Stimulated activated CD8-positive, alpha-beta memory T cell treated with anti-CD3 and anti-CD28 coated beads, Interleukin-2, amount 100 ng/mL, for 1 hour (primary cell): ENCODE data around the gene PTPRU.

Experiments used
- DNase-seq, 2 donors: peaks; one replicate each; pipeline ENCODE4 v3.0.0-alpha.2; 2020; ENCODE audit warnings: low read depth in 2 of 2

The PTPRU gene

DNA sequence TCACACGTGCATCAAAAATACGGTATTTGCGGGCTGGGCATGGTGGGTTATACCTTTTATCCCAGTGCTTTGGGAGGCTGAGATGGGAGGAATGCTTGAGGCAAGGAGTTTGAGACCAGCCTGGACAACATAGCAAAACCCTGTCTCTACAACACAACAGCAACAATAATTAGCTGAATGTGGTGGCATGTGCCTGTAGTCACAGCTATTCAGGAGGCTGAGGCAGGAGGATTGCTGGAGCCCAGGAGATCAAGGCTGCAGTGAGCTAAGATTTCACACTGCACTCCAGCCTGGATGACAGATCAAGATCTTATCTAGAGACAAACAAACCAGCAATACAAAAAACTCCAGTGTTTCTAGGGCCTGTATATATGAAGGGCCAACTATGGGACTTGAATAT lies 30.6 kb downstream of the PTPRU start:
- no peak for DNase-seq

DNA sequence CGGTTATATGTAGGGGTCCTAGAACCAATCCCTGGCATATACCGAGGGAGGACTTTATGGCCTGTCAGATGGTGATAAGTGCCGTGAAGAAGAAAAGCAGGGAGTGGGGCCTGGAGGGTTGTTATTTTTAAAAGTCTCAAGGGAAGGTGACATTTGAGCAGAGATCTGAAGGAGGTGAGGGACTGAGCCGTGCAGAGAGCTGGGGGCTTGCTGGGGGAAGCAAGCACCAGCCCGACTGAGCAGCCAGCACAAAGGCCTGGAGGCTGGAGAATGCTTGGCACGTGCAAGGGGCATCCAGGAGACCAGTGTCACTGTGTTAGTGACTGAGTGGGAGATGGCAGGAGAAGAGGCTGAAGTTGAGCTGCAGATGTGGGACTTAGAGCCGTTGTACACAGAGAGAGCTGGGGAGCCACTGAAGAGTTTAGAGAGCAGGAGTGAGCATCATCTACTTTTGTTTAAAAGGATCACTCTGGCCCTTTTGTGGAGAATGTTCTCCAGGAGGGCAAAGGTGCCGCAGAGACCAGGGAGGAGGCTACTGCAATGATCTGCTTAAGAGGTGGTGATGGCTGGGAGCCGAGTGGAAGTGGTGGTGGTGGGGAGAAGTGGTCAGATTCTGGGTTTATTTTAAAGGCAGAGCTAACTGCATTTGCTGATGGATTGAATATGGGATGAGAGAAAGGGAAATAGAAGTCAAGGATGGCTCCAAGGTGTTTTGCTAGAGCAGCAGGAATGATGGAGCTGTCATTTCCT lies 31.2 kb downstream of the PTPRU start:
- DNase-seq = no peak

DNA sequence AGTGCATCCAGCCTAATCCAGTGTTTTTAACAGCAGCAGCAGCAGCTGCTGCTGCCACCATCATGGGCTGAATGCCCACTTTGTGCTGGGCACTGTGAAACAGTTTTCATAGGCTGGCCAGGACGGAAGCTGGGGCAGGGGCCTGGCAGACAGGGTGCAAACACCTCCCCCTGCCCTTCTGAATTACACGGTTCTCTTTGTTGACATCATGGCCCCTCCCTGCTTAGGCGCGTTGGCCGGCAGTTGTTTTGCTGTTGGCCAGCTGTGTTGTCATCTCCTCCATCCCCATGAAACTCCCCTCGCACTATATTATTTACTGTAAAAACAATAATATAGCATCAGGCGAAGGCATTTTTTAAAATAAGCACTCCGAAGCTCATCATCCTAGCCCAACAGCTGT lies 33.1 kb downstream of the PTPRU start:
- DNase-seq = no peak

DNA sequence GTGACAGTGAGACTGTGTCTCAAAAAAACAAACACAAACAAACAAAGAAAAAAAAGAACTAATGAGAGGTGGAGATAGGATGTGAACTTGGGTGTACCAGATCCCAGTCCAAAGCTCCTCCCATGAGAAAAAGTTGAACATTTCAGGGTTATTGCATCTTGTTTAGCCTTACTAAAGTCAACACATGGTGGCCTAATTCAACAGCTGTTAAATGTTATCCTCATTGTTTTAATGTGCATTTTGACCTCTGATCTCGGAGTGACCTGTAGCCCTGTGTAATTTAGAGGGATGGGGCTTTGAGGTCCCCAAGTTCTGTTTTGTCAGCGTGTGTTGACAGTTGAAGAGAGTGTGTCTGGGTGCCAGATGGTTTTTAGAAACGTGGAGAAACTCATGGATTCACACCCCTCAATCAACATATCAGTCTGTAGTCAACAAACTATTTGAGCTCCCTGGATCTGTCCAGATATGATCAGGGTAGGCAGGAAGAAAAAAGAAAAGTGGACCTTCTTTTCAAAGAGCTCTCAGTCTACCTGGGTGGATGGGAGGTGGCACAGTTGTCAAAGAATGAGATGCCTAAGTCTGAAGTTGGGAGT lies 34.7 kb downstream of the PTPRU start:
- no peak for DNase-seq

GRCh38 chr1:29271724-29272123 lies 35.4 kb downstream of the PTPRU start:
- no peak for DNase-seq

DNA sequence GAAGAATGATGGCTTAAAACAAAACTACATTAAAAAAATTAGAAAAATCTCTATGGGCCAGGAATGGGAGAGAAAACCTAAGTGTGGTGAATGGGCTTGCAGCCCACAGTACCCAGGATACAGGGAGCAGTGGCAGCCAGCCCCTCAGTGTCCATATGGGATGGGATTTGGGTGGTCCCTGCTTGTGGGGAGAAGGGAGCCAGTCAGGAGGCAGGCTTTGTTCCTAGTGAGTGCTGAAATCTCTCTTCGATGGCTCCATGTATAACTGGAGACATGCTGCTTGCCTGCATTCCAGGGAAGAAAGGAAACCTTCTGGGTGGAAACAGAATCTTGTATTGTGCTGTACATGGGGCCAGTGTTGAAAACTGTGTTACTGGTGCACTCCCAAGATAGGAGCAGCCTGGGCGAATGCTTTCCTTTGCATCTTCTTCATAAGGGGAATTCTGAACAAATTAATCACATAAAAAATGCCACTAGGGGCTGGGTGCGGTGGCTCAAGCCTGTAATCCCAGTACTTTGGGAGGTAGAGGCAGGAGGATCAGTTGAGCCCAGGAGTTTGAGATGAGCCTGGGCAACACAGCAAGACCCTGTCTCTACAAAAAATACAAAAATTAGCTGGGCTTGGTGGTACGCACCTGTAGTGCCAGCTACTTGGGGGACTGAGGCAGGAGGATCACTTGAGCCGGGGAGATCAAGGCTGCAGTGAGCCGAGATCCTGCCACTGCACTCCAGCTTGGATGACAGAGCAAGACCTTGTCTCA lies 36.0 kb downstream of the PTPRU start:
- DNase-seq = no peak

GRCh38 chr1:29275435-29275834 lies 39.1 kb downstream of the PTPRU start:
- no peak for DNase-seq

- no peak for DNase-seq
Observed at GRCh38 chr1:29278124-29278523, 41.8 kb downstream of the PTPRU start.

DNA sequence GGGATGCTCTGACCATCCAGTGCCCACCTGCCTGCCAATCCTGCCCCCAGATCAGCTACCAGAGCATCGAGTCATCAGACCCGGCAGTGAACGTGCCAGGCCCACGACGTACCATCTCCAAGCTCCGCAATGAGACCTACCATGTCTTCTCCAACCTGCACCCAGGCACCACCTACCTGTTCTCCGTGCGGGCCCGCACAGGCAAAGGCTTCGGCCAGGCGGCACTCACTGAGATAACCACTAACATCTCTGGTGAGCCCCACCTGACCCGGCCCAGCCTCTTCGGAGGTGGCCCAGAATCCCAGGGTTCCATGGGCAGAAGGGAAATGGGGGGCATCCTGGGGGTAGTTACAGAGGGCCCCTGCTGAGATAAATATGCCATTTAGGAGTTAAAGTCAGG lies 43.1 kb downstream of the PTPRU start:
- no peak for DNase-seq

DNA sequence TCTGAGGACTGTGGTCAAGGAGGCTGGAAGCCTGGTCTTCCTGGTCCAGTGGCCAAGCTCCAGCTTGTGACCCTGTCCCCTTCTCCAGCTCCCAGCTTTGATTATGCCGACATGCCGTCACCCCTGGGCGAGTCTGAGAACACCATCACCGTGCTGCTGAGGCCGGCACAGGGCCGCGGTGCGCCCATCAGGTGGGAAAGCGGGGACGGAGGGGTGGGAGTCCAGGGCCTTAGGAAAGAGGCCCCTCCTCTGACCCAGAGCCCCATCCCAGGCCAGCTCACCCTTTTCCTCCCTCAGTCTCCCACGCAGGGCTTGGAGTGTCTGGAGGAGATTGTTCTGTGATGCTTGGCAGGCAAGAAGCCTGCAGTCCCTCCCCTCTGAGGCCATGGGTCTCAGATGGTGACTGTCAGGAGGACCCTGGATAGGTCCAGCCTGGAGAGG lies 43.6 kb downstream of the PTPRU start:
- no peak for DNase-seq

DNA sequence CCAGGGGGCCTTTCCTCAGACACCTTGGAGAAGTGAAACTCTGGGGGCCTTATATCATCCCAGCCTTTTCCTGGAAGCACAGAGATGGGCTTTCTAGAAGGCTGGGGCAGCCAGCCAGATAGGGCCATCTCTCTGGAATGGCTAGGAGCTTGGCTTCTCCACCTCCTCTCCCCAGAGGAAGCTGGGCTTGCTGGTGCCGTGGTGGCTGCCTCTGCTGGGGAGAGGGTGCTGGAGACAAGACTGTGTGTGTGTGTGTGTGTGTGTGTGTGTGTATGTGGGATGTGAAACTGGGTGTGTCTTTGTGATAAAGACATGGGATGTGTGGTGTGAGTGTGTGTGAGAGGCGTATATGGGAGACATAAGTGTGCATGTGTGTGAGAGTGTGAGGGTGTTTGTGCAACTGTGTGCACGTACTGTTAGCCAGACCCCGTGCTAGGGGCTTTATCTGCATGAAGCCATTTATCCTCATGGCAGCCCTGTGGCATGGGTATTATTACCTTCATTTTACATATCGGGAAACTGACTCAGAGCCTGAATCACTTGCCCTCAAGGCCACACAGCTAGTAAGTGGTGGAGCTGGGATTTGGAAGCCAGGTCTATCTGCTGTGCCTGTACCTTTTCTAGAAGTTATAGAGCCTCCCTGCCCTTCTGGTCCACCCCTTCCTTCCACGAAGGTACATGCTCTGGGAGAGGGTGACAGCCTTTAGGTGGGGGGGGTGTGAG lies 44.2 kb downstream of the PTPRU start:
- no peak for DNase-seq

DNA sequence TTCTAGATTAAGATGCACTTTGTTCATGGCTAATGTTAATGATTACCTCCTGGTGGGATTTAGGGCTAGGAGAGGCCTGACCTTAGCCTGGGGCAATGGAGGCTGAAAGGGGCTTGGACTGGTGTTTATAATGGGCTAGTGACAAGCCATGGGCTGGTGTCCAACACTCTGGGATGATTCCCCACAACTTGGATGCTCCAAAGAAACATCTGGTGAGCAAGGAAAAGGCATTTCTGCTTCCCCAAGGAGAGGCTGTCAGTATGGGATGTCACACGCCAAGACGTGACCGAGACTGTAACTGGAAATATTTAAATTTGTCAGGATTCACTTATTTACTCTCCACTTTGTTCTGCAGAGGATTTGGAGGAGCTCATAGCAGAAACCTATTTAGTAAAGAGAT lies 45.2 kb downstream of the PTPRU start:
- DNase-seq = no peak

- no peak for DNase-seq
Observed at GRCh38 chr1:29282135-29282923, 46.0 kb downstream of the PTPRU start.

GRCh38 chr1:29282924-29283803 lies 46.8 kb downstream of the PTPRU start:
- no peak for DNase-seq

GRCh38 chr1:29283804-29284195 lies 47.5 kb downstream of the PTPRU start:
- DNase-seq = no peak

GRCh38 chr1:29284286-29284960 lies 48.1 kb downstream of the PTPRU start:
- no peak for DNase-seq

DNA sequence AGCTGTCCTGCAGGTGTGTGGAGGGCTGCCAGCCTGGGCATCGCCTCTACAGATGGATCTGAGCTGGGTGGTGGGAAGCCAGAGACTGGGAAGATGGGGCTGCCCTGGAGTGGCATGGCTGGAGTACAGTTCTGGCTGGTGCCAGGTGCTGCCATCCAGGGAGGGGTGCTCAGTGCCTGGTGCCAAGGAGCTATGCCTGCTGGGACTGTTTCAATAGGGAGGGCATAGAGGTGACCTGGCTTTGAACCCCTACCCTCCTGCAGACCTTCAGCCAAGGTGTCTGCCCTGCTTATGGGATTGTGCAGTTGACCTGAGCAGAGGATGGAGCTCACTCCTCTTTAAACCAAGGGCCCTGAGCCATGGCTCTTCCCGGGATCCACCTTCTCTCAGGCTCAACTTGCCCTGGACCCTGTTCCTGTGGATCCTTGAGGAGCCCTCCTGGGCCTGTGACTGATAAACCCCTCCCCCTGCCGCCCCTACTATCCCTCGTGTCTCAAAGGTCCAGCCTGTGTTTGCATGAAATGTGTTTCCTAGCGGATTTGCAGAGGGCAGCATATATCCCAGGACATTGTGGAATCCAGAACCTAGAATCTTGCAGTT lies 48.7 kb downstream of the PTPRU start:
- DNase-seq = no peak

DNA sequence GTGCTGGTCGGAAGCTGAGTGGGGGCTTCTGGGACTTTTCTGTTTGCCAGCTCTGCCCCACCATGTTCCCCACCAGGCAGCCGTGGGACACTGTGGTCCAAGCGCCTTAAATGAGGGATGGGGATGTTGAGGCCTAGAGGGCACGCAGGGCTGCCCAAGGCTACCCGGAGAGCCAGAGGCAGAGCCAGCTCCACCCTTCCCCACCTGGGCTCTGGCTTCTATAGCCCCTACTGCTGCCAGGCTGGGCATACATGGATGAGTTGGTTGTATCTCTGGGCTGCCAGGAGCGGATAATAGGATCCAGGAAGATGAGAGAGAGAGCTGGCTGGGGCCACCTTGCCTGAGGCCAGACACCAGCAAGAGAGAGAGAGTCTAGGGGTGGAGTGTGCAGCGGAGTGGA lies 49.4 kb downstream of the PTPRU start:
- no peak for DNase-seq

GRCh38 chr1:29286194-29286767 lies 50.0 kb downstream of the PTPRU start:
- DNase-seq = no peak
